IPS-NIHi7 (cell line): Measurements from ENCODE around the gene EIF3K.

ENCODE experiments used
- DNase-seq: peaks from one replicate; pipeline ENCODE4 v3.0.0; 2012; ENCODE audit warnings: mixed read lengths; ENCODE audit errors: extremely low spot score

EIF3K gene

GRCh38 chr19:38684078-38684861 lies 65.3 kb downstream of the EIF3K start:
- DNase-seq: no peak

DNA sequence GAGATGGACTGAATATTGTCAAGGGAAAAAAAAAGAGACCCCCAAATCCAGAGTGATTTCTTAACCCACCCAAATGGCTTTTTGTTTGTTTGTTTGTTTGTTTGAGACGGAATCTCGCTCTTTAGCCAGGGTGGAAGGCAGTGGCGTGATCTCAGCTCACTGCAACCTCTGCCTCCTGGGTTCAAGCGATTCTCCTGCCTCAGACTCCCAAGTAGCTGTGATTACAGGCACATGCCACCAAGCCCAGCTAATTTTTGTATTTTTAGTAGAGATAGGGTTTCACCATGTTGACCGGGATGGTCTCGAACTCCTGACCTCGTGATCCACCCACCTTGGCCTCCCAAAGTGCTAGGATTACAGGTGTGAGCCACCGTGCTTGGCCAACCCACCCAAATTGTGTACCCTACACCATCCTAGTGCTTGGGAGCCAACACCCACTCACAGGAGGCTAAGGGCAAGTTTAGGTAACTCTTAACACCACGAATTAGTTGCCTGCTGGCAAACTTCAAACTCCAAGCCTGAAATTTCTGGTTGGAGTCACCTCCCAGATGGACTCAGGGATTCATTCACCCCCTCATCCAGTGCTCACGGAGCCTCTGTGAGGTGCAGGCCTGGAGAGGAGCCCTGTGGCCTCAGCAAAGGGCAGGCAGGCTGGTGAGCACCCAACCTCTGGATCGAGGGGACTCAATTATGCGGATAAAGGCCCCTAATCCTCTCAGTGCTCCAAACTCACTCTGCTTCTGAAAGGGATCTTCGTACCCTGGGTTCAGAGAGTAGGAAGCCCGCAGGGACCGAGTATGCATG lies 66.1 kb downstream of the EIF3K start:
- no peak for DNase-seq

GRCh38 chr19:38685666-38686529 lies 66.9 kb downstream of the EIF3K start:
- DNase-seq: no peak

GRCh38 chr19:38686530-38686888 lies 67.5 kb downstream of the EIF3K start:
- DNase-seq: no peak
